ENCODE data around the gene EYA2.

- TF ChIP-seq EZH2 (IDR thresholded peaks at IDR 0.05; ENCODE audit: insufficient read depth, poor library complexity, severe bottlenecking) (no peak), EZH2phosphoT487 (IDR thresholded peaks at IDR 0.05; ENCODE audit: insufficient read depth, low read depth) (no peak)
Measured at GRCh38 chr20:46865824-46866223, 28.8 kb upstream of the EYA2 start.

Measured in GM23248 (cell line).